Gastrocnemius medialis (tissue), 4 donors: Measurements from ENCODE around the gene ATP10A.

Source experiments
- CTCF ChIP-seq, 5 experiments: fragments of 450-650 bp in 3 of 5; fragments of 200-600 bp in 2 of 5; sonication (generic) in 2 of 5; IDR thresholded peaks in 4 of 5; conservative IDR thresholded peaks in 1 of 5; 1 replicate in 4 of 5; 2 replicates in 1 of 5; pipeline ENCODE4 v1.5.1; 2016 to 2019; ENCODE audit warnings: antibody characterized with exemption in 5 of 5, mild to moderate bottlenecking in 3 of 5, moderate library complexity in 3 of 5
- POLR2A ChIP-seq, 2 donors: fragments of 450-650 bp; IDR thresholded peaks; one replicate each; pipeline ENCODE4 v1.6.1; 2017; ENCODE audit warnings: antibody characterized with exemption in 2 of 2, mild to moderate bottlenecking in 2 of 2, moderate library complexity in 2 of 2

- TF ChIP-seq CTCF (IDR thresholded peaks at IDR 0.05 in 4 of 5, conservative IDR thresholded peaks at IDR 0.05 in 1 of 5) (no peak), POLR2A (IDR thresholded peaks at IDR 0.05) (no peak)
Observed at GRCh38 chr15:25892126-25892525, 29.0 kb upstream of the ATP10A start.
